Neuronal stem cell (in vitro differentiated cells): Measurements from ENCODE around the gene C4BPA.

Source experiments
- DNase-seq: peaks from one replicate; pipeline ENCODE4 v3.0.0-alpha.2; 2013; ENCODE audit warnings: low spot score
- H2AFZ ChIP-seq: one replicate; pipeline ENCODE4 v1.6.1; 2013; ENCODE audit warnings: mild to moderate bottlenecking, low read length, inconsistent platforms
- H2AK5ac ChIP-seq: 2 replicates; pipeline ENCODE4 v1.6.1; 2013; ENCODE audit warnings: low read depth, mild to moderate bottlenecking, inconsistent platforms, low read length, moderate library complexity, mixed read lengths
- H2BK120ac ChIP-seq: 2 replicates; pipeline ENCODE4 v1.6.1; 2013; ENCODE audit warnings: low read depth, mild to moderate bottlenecking, inconsistent platforms, low read length, moderate library complexity, mixed read lengths
- H2BK12ac ChIP-seq: one replicate; pipeline ENCODE4 v1.6.1; 2013; ENCODE audit warnings: low read length, inconsistent platforms
- H2BK15ac ChIP-seq: 2 replicates; pipeline ENCODE4 v1.6.1; 2013; ENCODE audit warnings: mild to moderate bottlenecking, low read length, inconsistent platforms, mixed read lengths
- H2BK5ac ChIP-seq: one replicate; pipeline ENCODE4 v1.6.1; 2013; ENCODE audit warnings: inconsistent platforms, mild to moderate bottlenecking, low read length, moderate library complexity
- H3K14ac ChIP-seq: one replicate; pipeline ENCODE4 v1.6.1; 2013; ENCODE audit warnings: low read length, inconsistent platforms
- H3K18ac ChIP-seq: 2 replicates; pipeline ENCODE4 v1.6.1; 2013; ENCODE audit warnings: low read length, inconsistent platforms
- H3K23ac ChIP-seq: 2 replicates; pipeline ENCODE4 v1.6.1; 2013; ENCODE audit warnings: low read depth, mild to moderate bottlenecking, mixed read lengths, low read length, inconsistent platforms; ENCODE audit not compliant: poor library complexity
- H3K27ac ChIP-seq: replicated peaks from 3 replicates; pipeline ENCODE4 v1.5.1; 2013; ENCODE audit warnings: low read length, inconsistent platforms
- H3K27me3 ChIP-seq, 3 experiments: 2 replicates each; pipeline ENCODE4 v1.6.1; 2013; ENCODE audit warnings: low read length in 3 of 3, mild to moderate bottlenecking in 2 of 3, inconsistent platforms in 1 of 3, low read depth in 1 of 3, mixed read lengths in 1 of 3, moderate library complexity in 1 of 3; ENCODE audit not compliant: control insufficient read depth in 3 of 3, insufficient read depth in 3 of 3
- H3K36me3 ChIP-seq, 2 donors: replicated peaks in 1 of 2; 2 replicates each; pipeline ENCODE4 v1.6.1; 2013; ENCODE audit warnings: low read length in 2 of 2; ENCODE audit not compliant: control insufficient read depth in 2 of 2, insufficient read depth in 2 of 2
- H3K4ac ChIP-seq: 2 replicates; pipeline ENCODE4 v1.6.1; 2013; ENCODE audit warnings: inconsistent platforms, mild to moderate bottlenecking, low read length, moderate library complexity
- H3K4me1 ChIP-seq, 2 donors: 1 replicate in 1 of 2; 2 replicates in 1 of 2; pipeline ENCODE4 v1.6.1; 2013; ENCODE audit warnings: low read length in 2 of 2, low read depth in 1 of 2; ENCODE audit not compliant: control insufficient read depth in 2 of 2, insufficient read depth in 1 of 2
- H3K4me2 ChIP-seq: one replicate; pipeline ENCODE4 v1.6.1; 2013; ENCODE audit warnings: mild to moderate bottlenecking, low read length, inconsistent platforms; ENCODE audit not compliant: insufficient read depth, poor library complexity, severe bottlenecking
- H3K4me3 ChIP-seq, 2 donors: 2 replicates each; pipeline ENCODE4 v1.5.1; 2013; ENCODE audit warnings: low read length in 2 of 2, mild to moderate bottlenecking in 2 of 2, inconsistent platforms in 1 of 2, moderate library complexity in 1 of 2
- H3K79me1 ChIP-seq: one replicate; pipeline ENCODE4 v1.6.1; 2013; ENCODE audit warnings: low read depth, mild to moderate bottlenecking, inconsistent platforms, low read length, moderate library complexity
- H3K9ac ChIP-seq: one replicate; pipeline ENCODE4 v1.6.1; 2013; ENCODE audit warnings: mild to moderate bottlenecking, low read depth, low read length, inconsistent platforms; ENCODE audit not compliant: poor library complexity
- H3K9me3 ChIP-seq, 2 donors: replicated peaks in 1 of 2; 2 replicates each; pipeline versions ENCODE3 to v1.6.1; 2013; ENCODE audit warnings: low read length in 2 of 2, mild to moderate bottlenecking in 2 of 2, inconsistent platforms in 1 of 2, low read depth in 1 of 2, mixed read lengths in 1 of 2, moderate library complexity in 1 of 2; ENCODE audit not compliant: control insufficient read depth in 2 of 2, insufficient read depth in 1 of 2
- H4K8ac ChIP-seq: one replicate; pipeline ENCODE4 v1.6.1; 2013; ENCODE audit warnings: low read depth, mild to moderate bottlenecking, inconsistent platforms, low read length, moderate library complexity
- H4K91ac ChIP-seq: one replicate; pipeline ENCODE4 v1.6.1; 2013; ENCODE audit warnings: low read length, low read depth, mild to moderate bottlenecking, inconsistent platforms; ENCODE audit not compliant: poor library complexity
- whole genome bisulfite sequencing, 2 donors: extraction: QIAGEN DNeasy Blood & Tissue Kit; methylation state at CpG; one replicate each; pipeline ENCODE4 v1.1.7; 2013; ENCODE audit warnings: missing lambda C conversion rate in 2 of 2, mixed read lengths in 1 of 2; ENCODE audit not compliant: insufficient read length in 2 of 2, insufficient replicate concordance in 1 of 2; ENCODE audit errors: extremely low coverage in 2 of 2; 5-methylcytosine and 5-hydroxymethylcytosine counted together

C4BPA gene

GRCh38 chr1:207102146-207102545 is 1.9 kb upstream of the C4BPA start:
- Histone ChIP-seq H3K27ac (no peak overlapping the region), H3K18ac (no peak overlapping the region), H2AFZ (no peak overlapping the region), H4K91ac (no peak overlapping the region), H3K9me3 (peaks cover 0 to 5% of the 10 kb centered on the region in 2 donors), H3K9ac (no peak overlapping the region), H2AK5ac (no peak overlapping the region), H4K8ac (no peak overlapping the region), H3K36me3 (no peaks in the 10 kb centered on the region), H3K27me3 (peaks cover 0 to 5% (median 0%) of the 10 kb centered on the region in 3 experiments), H3K4me2 (no peak overlapping the region), H2BK15ac (no peak overlapping the region), H2BK12ac (no peak overlapping the region), H3K4me1 (no peaks in the 10 kb centered on the region), H2BK120ac (no peak overlapping the region), H3K4me3 (no peak overlapping the region), H3K4ac (no peak overlapping the region), H3K23ac (no peak overlapping the region), H3K79me1 (no peaks in the 10 kb centered on the region), H3K14ac (no peak overlapping the region), H2BK5ac (no peak overlapping the region)
- WGBS, 2 donors: no CpG with 5 or more reads among the region's 5 CpGs
- no peak for DNase-seq

DNA sequence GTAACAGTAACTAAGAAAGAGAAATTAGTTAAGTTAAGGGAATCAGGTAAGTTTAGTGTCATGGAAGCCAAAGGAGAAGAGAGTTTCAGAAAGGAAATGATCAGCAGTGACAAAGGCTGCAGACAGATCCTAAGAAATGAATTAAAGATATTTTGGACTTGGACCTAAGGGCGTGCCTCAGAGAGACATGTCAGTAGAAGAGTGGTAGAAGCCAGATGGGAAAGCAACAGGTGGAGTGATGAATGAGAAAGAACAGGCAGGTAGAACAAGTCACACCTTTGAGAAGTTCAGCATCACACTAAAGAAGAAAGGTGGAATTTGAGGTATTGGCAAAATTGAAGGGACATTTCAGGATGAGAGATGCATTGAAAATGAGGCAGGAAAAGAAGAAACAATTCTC is 1.4 kb upstream of the C4BPA start:
- Histone ChIP-seq H3K4ac (no peak overlapping the region), H3K4me3 (no peak overlapping the region), H2BK120ac (no peak overlapping the region), H3K23ac (no peak overlapping the region), H2AFZ (no peak overlapping the region), H4K91ac (no peak overlapping the region), H2BK5ac (no peak overlapping the region), H3K4me1 (no peaks in the 10 kb centered on the region), H4K8ac (no peak overlapping the region), H3K27me3 (peaks cover 0 to 5% (median 0%) of the 10 kb centered on the region in 3 experiments), H3K18ac (no peak overlapping the region), H3K27ac (no peak overlapping the region), H2BK12ac (no peak overlapping the region), H2AK5ac (no peak overlapping the region), H3K9me3 (peaks cover 0 to 5% of the 10 kb centered on the region in 2 donors), H3K36me3 (no peaks in the 10 kb centered on the region), H3K14ac (no peak overlapping the region), H3K9ac (no peak overlapping the region), H2BK15ac (no peak overlapping the region), H3K4me2 (no peak overlapping the region), H3K79me1 (no peaks in the 10 kb centered on the region)
- no CpG with 5 or more reads among the region's 1 CpG for WGBS, 2 donors
- no peak for DNase-seq

DNA sequence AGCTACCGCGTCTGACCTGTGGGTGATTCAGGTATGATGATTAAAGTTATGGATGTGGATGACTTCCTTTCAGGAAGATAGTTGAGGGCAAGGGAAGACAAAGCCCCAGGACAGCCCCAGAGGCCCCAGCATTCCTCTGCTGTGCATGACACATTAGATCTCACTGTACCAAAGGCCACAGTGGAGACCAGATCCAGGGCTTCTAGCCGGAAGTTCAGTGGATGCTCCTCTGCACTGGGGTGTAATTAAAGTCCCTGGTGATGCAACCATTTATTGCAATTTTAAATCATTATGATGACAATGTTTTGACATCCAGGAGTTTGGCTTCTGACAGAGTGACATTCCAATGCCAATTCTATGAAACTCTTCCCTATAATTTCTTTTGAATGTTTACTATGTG is 5.0 kb downstream of the C4BPA start:
- Histone ChIP-seq H3K9ac (no peak overlapping the region), H2AK5ac (no peak overlapping the region), H3K27me3 (peaks cover 0 to 3% (median 0%) of the 10 kb centered on the region in 3 experiments), H2AFZ (no peak overlapping the region), H2BK12ac (no peak overlapping the region), H4K91ac (no peak overlapping the region), H3K14ac (no peak overlapping the region), H3K18ac (no peak overlapping the region), H3K4me3 (no peak overlapping the region), H3K4me2 (no peak overlapping the region), H4K8ac (no peak overlapping the region), H3K36me3 (no peaks in the 10 kb centered on the region), H3K79me1 (no peaks in the 10 kb centered on the region), H2BK5ac (no peak overlapping the region), H3K4me1 (no peaks in the 10 kb centered on the region), H3K27ac (no peak overlapping the region), H3K4ac (no peak overlapping the region), H3K9me3 (no peaks in the 10 kb centered on the region), H3K23ac (no peak overlapping the region), H2BK120ac (no peak overlapping the region), H2BK15ac (no peak overlapping the region)
- WGBS, 2 donors: no CpG with 5 or more reads among the region's 3 CpGs
- DNase-seq: no peak

- H2BK12ac ChIP-seq: no peak overlapping the region
- no peak overlapping the region for H2BK120ac ChIP-seq
- no peak overlapping the region for H3K4me2 ChIP-seq
- no peak overlapping the region for H2AFZ ChIP-seq
- H3K79me1 ChIP-seq: no peaks in the 10 kb centered on the region
- H4K91ac ChIP-seq: no peak overlapping the region
- no peak overlapping the region for H2BK5ac ChIP-seq
- no peak overlapping the region for H3K4me3 ChIP-seq
- H2BK15ac ChIP-seq: no peak overlapping the region
- H3K27ac ChIP-seq: no peak overlapping the region
- no peak overlapping the region for H2AK5ac ChIP-seq
- H3K14ac ChIP-seq: no peak overlapping the region
- no peak overlapping the region for H3K9ac ChIP-seq
- no peak overlapping the region for H3K18ac ChIP-seq
- no peak overlapping the region for H4K8ac ChIP-seq
- H3K4me1 ChIP-seq: no peaks in the 10 kb centered on the region
- H3K36me3 ChIP-seq: no peaks in the 10 kb centered on the region
- DNase-seq: no peak
- no peaks in the 10 kb centered on the region for H3K9me3 ChIP-seq
- H3K23ac ChIP-seq: no peak overlapping the region
- H3K4ac ChIP-seq: no peak overlapping the region
- WGBS, 2 donors: no CpG with 5 or more reads among the region's 2 CpGs
- H3K27me3 ChIP-seq: peaks cover 0 to 3% (median 0%) of the 10 kb centered on the region in 3 experiments
Measured at GRCh38 chr1:207112616-207113296, 8.7 kb downstream of the C4BPA start.
